ENCODE data around the gene CSMD2. TPM values are rescaled to one million over a fixed set of nuclear protein-coding genes. Genes with fewer than 3 reads are reported as not detected.

The CSMD2 gene
- total RNA-seq, 2 donors from 2014 or later = not detected

GRCh38 chr1:33864460-33865389 is 300.3 kb downstream of the CSMD2 start:
- no peak for DNase-seq
- H3K36me3 Mint-ChIP-seq (ENCODE audit: low read depth) = no peaks in the 10 kb centered on the region
- ATAC-seq = no peak
- no peaks in the 10 kb centered on the region for H3K4me1 Mint-ChIP-seq
- H3K27me3 Mint-ChIP-seq = peaks cover 46% of the 10 kb centered on the region
- H3K4me3 Mint-ChIP-seq = no peak overlapping the region
- H3K9me3 ChIP-seq (ENCODE audit: control insufficient read depth, low read length, poor library complexity, severe bottlenecking) = no peaks in the 10 kb centered on the region
- no peak overlapping the region for H3K27ac Mint-ChIP-seq

- H3K9me3 ChIP-seq (ENCODE audit: control insufficient read depth, low read length, poor library complexity, severe bottlenecking) = no peaks in the 10 kb centered on the region
- no peaks in the 10 kb centered on the region for H3K4me1 Mint-ChIP-seq
- ATAC-seq (no peak), DNase-seq (no peak)
- H3K4me3 Mint-ChIP-seq = no peak within 1 kb of the TSS
- H3K36me3 Mint-ChIP-seq (ENCODE audit: low read depth) = no peaks in the 10 kb centered on the region
- H3K27ac Mint-ChIP-seq = no peak within 1 kb of the TSS
- peaks cover 53% of the 10 kb centered on the region for H3K27me3 Mint-ChIP-seq
These were observed 301.3 kb downstream of the CSMD2 start, which contains the start of gene HMGB4 for GRCh38 chr1:33863779-33864178. Gene HMGB4, plus strand, starts transcription at chr1:33864079. Its CDS starts 113 bp downstream, at chr1:33864192.

- Mint-ChIP-seq H3K4me3 (no peak overlapping the region), H3K36me3 (ENCODE audit: low read depth) (no peaks in the 10 kb centered on the region), H3K27ac (no peak overlapping the region), H3K27me3 (peaks cover 58% of the 10 kb centered on the region), H3K4me1 (no peaks in the 10 kb centered on the region)
- no peaks in the 10 kb centered on the region for H3K9me3 ChIP-seq (ENCODE audit: control insufficient read depth, low read length, poor library complexity, severe bottlenecking)
- ATAC-seq = no peak
- no peak for DNase-seq
These were observed 304.4 kb downstream of the CSMD2 start for GRCh38 chr1:33860671-33861070.

- Mint-ChIP-seq H3K27me3 (peaks cover 36% of the 10 kb centered on the region), H3K4me3 (no peak overlapping the region), H3K27ac (no peak overlapping the region), H3K4me1 (no peaks in the 10 kb centered on the region), H3K36me3 (ENCODE audit: low read depth) (no peaks in the 10 kb centered on the region)
- DNase-seq (no peak), ATAC-seq (no peak)
- no peaks in the 10 kb centered on the region for H3K9me3 ChIP-seq (ENCODE audit: control insufficient read depth, low read length, poor library complexity, severe bottlenecking)
These were observed 310.9 kb downstream of the CSMD2 start for GRCh38 chr1:33854091-33854490.

- H3K9me3 ChIP-seq (ENCODE audit: control insufficient read depth, low read length, poor library complexity, severe bottlenecking) = no peaks in the 10 kb centered on the region
- ATAC-seq (no peak), DNase-seq (no peak)
- no peak overlapping the region for H3K4me3 Mint-ChIP-seq
- H3K4me1 Mint-ChIP-seq = no peaks in the 10 kb centered on the region
- H3K27ac Mint-ChIP-seq = no peak overlapping the region
- no peaks in the 10 kb centered on the region for H3K36me3 Mint-ChIP-seq (ENCODE audit: low read depth)
- peaks cover 34% of the 10 kb centered on the region for H3K27me3 Mint-ChIP-seq
These were observed 311.6 kb downstream of the CSMD2 start for GRCh38 chr1:33853431-33853830.

- ATAC-seq (no peak), DNase-seq (no peak)
- Mint-ChIP-seq H3K27ac (no peak overlapping the region), H3K27me3 (peaks cover 34% of the 10 kb centered on the region), H3K4me1 (no peaks in the 10 kb centered on the region), H3K4me3 (no peak overlapping the region), H3K36me3 (ENCODE audit: low read depth) (no peaks in the 10 kb centered on the region)
- no peaks in the 10 kb centered on the region for H3K9me3 ChIP-seq (ENCODE audit: control insufficient read depth, low read length, poor library complexity, severe bottlenecking)
These were observed 312.3 kb downstream of the CSMD2 start for GRCh38 chr1:33852711-33853110.

- H3K4me1 Mint-ChIP-seq = no peaks in the 10 kb centered on the region
- ATAC-seq (no peak), DNase-seq (no peak)
- H3K27me3 Mint-ChIP-seq = peaks cover 45% of the 10 kb centered on the region
- no peak overlapping the region for H3K27ac Mint-ChIP-seq
- no peaks in the 10 kb centered on the region for H3K9me3 ChIP-seq (ENCODE audit: control insufficient read depth, low read length, poor library complexity, severe bottlenecking)
- no peaks in the 10 kb centered on the region for H3K36me3 Mint-ChIP-seq (ENCODE audit: low read depth)
- no peak overlapping the region for H3K4me3 Mint-ChIP-seq
These were observed 314.5 kb downstream of the CSMD2 start for GRCh38 chr1:33850481-33850880.

GRCh38 chr1:33849211-33849610 is 315.8 kb downstream of the CSMD2 start:
- ATAC-seq (no peak), DNase-seq (no peak)
- Mint-ChIP-seq H3K27me3 (peaks cover 45% of the 10 kb centered on the region), H3K36me3 (ENCODE audit: low read depth) (no peaks in the 10 kb centered on the region), H3K4me3 (no peak overlapping the region), H3K4me1 (no peaks in the 10 kb centered on the region), H3K27ac (no peak overlapping the region)
- no peaks in the 10 kb centered on the region for H3K9me3 ChIP-seq (ENCODE audit: control insufficient read depth, low read length, poor library complexity, severe bottlenecking)

- no peaks in the 10 kb centered on the region for H3K9me3 ChIP-seq (ENCODE audit: control insufficient read depth, low read length, poor library complexity, severe bottlenecking)
- Mint-ChIP-seq H3K4me1 (no peaks in the 10 kb centered on the region), H3K27me3 (peaks cover 52% of the 10 kb centered on the region), H3K36me3 (ENCODE audit: low read depth) (no peaks in the 10 kb centered on the region), H3K27ac (no peak overlapping the region), H3K4me3 (no peak overlapping the region)
- DNase-seq (no peak), ATAC-seq (no peak)
These were observed 316.7 kb downstream of the CSMD2 start for GRCh38 chr1:33848205-33848937.

GRCh38 chr1:33846861-33847260 is 318.2 kb downstream of the CSMD2 start:
- H3K36me3 Mint-ChIP-seq (ENCODE audit: low read depth) = no peaks in the 10 kb centered on the region
- H3K4me3 Mint-ChIP-seq = no peak overlapping the region
- DNase-seq (no peak), ATAC-seq (no peak)
- H3K27me3 Mint-ChIP-seq = peaks cover 48% of the 10 kb centered on the region
- H3K4me1 Mint-ChIP-seq = no peaks in the 10 kb centered on the region
- H3K9me3 ChIP-seq (ENCODE audit: control insufficient read depth, low read length, poor library complexity, severe bottlenecking) = no peaks in the 10 kb centered on the region
- H3K27ac Mint-ChIP-seq = no peak overlapping the region

- no peak for DNase-seq
- H3K9me3 ChIP-seq (ENCODE audit: control insufficient read depth, low read length, poor library complexity, severe bottlenecking) = no peaks in the 10 kb centered on the region
- peaks cover 40% of the 10 kb centered on the region for H3K27me3 Mint-ChIP-seq
- H3K27ac Mint-ChIP-seq = no peak overlapping the region
- H3K4me1 Mint-ChIP-seq = no peaks in the 10 kb centered on the region
- no peak for ATAC-seq
- H3K4me3 Mint-ChIP-seq = no peak overlapping the region
- H3K36me3 Mint-ChIP-seq (ENCODE audit: low read depth) = no peaks in the 10 kb centered on the region
These were observed 320.9 kb downstream of the CSMD2 start for GRCh38 chr1:33844166-33844565.

GRCh38 chr1:33842348-33842747 is 322.7 kb downstream of the CSMD2 start:
- no peak for ATAC-seq
- no peaks in the 10 kb centered on the region for H3K4me1 Mint-ChIP-seq
- DNase-seq = no peak
- H3K36me3 Mint-ChIP-seq (ENCODE audit: low read depth) = no peaks in the 10 kb centered on the region
- H3K27ac Mint-ChIP-seq = no peak overlapping the region
- H3K27me3 Mint-ChIP-seq = peaks cover 25% of the 10 kb centered on the region
- no peak overlapping the region for H3K4me3 Mint-ChIP-seq
- H3K9me3 ChIP-seq (ENCODE audit: control insufficient read depth, low read length, poor library complexity, severe bottlenecking) = no peaks in the 10 kb centered on the region

GRCh38 chr1:33841494-33841893 is 323.5 kb downstream of the CSMD2 start:
- no peaks in the 10 kb centered on the region for H3K9me3 ChIP-seq (ENCODE audit: control insufficient read depth, low read length, poor library complexity, severe bottlenecking)
- ATAC-seq (no peak), DNase-seq (no peak)
- no peak overlapping the region for H3K4me3 Mint-ChIP-seq
- H3K4me1 Mint-ChIP-seq = no peaks in the 10 kb centered on the region
- no peak overlapping the region for H3K27ac Mint-ChIP-seq
- no peaks in the 10 kb centered on the region for H3K36me3 Mint-ChIP-seq (ENCODE audit: low read depth)
- peaks cover 20% of the 10 kb centered on the region for H3K27me3 Mint-ChIP-seq

Data from T-helper 17 cell (primary cell).